GM23248 (cell line): ENCODE measurements around the gene TMEM270. TPM values are rescaled to one million over a fixed set of nuclear protein-coding genes. Genes with fewer than 3 reads are reported as not detected.
"Not testable (repeated sequence)": the region's sequence is repeated elsewhere in the genome, so short reads cannot be mapped to it uniquely, and the experiment has no call there.

Source experiments
- DNase-seq: peaks from one replicate; pipeline ENCODE4 v3.0.0-alpha.2; 2015
- H2AFZ ChIP-seq: fragments of 200-600 bp; sonication (generic); 2 replicates; pipeline ENCODE4 v1.6.1; 2016; ENCODE audit warnings: antibody characterized with exemption
- H3F3A ChIP-seq: fragments of 200-600 bp; sonication (generic); 2 replicates; pipeline ENCODE4 v1.6.1; 2016; ENCODE audit warnings: mild to moderate bottlenecking, antibody characterized with exemption, mixed run types; ENCODE audit not compliant: insufficient read depth
- H3K27ac ChIP-seq: fragments of 200-600 bp; sonication (generic); 2 replicates; pipeline ENCODE4 v1.5.1; 2016; ENCODE audit warnings: mild to moderate bottlenecking
- H3K27me3 ChIP-seq: fragments of 200-600 bp; sonication (generic); replicated peaks from 2 replicates; pipeline ENCODE4 v1.6.1; 2016; ENCODE audit warnings: mild to moderate bottlenecking; ENCODE audit not compliant: insufficient read depth
- H3K36me3 ChIP-seq: fragments of 200-600 bp; sonication (generic); 2 replicates; pipeline ENCODE4 v1.6.1; 2016; ENCODE audit warnings: low read depth, mild to moderate bottlenecking
- H3K4me1 ChIP-seq: fragments of 200-600 bp; sonication (generic); 2 replicates; pipeline ENCODE4 v1.6.1; 2016; ENCODE audit warnings: mild to moderate bottlenecking; ENCODE audit not compliant: insufficient read depth
- H3K4me2 ChIP-seq: fragments of 200-600 bp; sonication (generic); one replicate; pipeline ENCODE4 v1.6.1; 2016; ENCODE audit warnings: mild to moderate bottlenecking; ENCODE audit not compliant: unreplicated experiment
- H3K4me3 ChIP-seq: fragments of 200-600 bp; sonication (generic); 2 replicates; pipeline ENCODE4 v1.5.1; 2016; ENCODE audit warnings: mild to moderate bottlenecking
- H3K79me2 ChIP-seq: fragments of 200-600 bp; sonication (generic); 2 replicates; pipeline ENCODE4 v1.6.1; 2016; ENCODE audit warnings: mild to moderate bottlenecking; ENCODE audit not compliant: insufficient read depth
- H3K9ac ChIP-seq: fragments of 200-600 bp; sonication (generic); 2 replicates; pipeline ENCODE4 v1.6.1; 2016; ENCODE audit warnings: mild to moderate bottlenecking
- H3K9me2 ChIP-seq: fragments of 200-600 bp; sonication (generic); 2 replicates; pipeline ENCODE4 v1.6.1; 2016; ENCODE audit warnings: mixed run types, mild to moderate bottlenecking, moderate library complexity; ENCODE audit not compliant: insufficient read depth
- H3K9me3 ChIP-seq: fragments of 200-600 bp; sonication (generic); one replicate; pipeline ENCODE4 v1.6.1; 2017; ENCODE audit warnings: low read depth
- H4K20me1 ChIP-seq: fragments of 200-600 bp; sonication (generic); 2 replicates; pipeline ENCODE4 v1.6.0; 2016; ENCODE audit not compliant: insufficient read depth
- EZH2 ChIP-seq: fragments of 200-600 bp; sonication (generic); IDR thresholded peaks from 2 replicates; pipeline ENCODE4 v1.6.1; 2018; ENCODE audit warnings: antibody characterized with exemption, mild to moderate bottlenecking; ENCODE audit not compliant: insufficient read depth, poor library complexity, severe bottlenecking
- EZH2phosphoT487 ChIP-seq: fragments of 200-600 bp; sonication (generic); IDR thresholded peaks from 2 replicates; pipeline ENCODE4 v1.6.1; 2018; ENCODE audit warnings: antibody characterized with exemption, moderate library complexity, mild to moderate bottlenecking, low read depth; ENCODE audit not compliant: insufficient read depth
- WGBS, 2 experiments: methylation state at CpG; one replicate each; pipeline ENCODE4 v1.1.6; 2015 to 2017; ENCODE audit warnings: low lambda C conversion rate in 2 of 2, low coverage in 1 of 2; ENCODE audit errors: missing lambda C conversion rate in 2 of 2; 5-methylcytosine and 5-hydroxymethylcytosine counted together
- in situ Hi-C: fragments of 300-500 bp; cut with MboI; formaldehyde crosslinking; loops from 2 replicates; pipeline ENCODE4 v1.15.0; 2020
- polyA plus RNA-seq: library from polyadenylated mRNA; unstranded; fragments of >200 nt; fragmentation: Nextera tagmentation; extraction: Ambion mirVana; gene quantifications from 2 replicates; pipeline ENCODE4 v1.2.1, GENCODE V29; 2016
- total RNA-seq: library from RNA; depleted of rRNA; stranded (reverse); fragments of >200 nt; shearing (Covaris generic); gene quantifications from 2 replicates; pipeline ENCODE4 v1.2.3, GENCODE V29; 2014

TMEM270 gene
- total and polyA plus RNA-seq, 2 experiments from 2014 or later, result not detected

GRCh38 chr7:73820013-73820412, 40.9 kb upstream of the TMEM270 start:
- H3K27ac ChIP-seq, result no peak overlapping the region
- no peaks in the 10 kb centered on the region for H3K79me2 ChIP-seq
- no peaks in the 10 kb centered on the region for H4K20me1 ChIP-seq
- TF ChIP-seq EZH2phosphoT487, result no peak
- no peaks in the 10 kb centered on the region for H3K27me3 ChIP-seq
- no peaks in the 10 kb centered on the region for H3K9me3 ChIP-seq
- no peak for DNase-seq
- in situ Hi-C loops, result no loop called here
- WGBS, 2 experiments, result 94 to 98% methylated on average over 7 of the region's 7 CpGs
- no peak overlapping the region for H3K4me2 ChIP-seq
- no peaks in the 10 kb centered on the region for H3K9me2 ChIP-seq
- no peak overlapping the region for H3K4me3 ChIP-seq
- no peaks in the 10 kb centered on the region for H3K36me3 ChIP-seq
- H3F3A ChIP-seq, result 0 out of 2 replicates have a peak, but pooled peaks cover 8% of the 10 kb centered on the region
- no peak overlapping the region for H3K9ac ChIP-seq
- H3K4me1 ChIP-seq, result peaks cover 10% of the 10 kb centered on the region
- no peak overlapping the region for H2AFZ ChIP-seq

DNA sequence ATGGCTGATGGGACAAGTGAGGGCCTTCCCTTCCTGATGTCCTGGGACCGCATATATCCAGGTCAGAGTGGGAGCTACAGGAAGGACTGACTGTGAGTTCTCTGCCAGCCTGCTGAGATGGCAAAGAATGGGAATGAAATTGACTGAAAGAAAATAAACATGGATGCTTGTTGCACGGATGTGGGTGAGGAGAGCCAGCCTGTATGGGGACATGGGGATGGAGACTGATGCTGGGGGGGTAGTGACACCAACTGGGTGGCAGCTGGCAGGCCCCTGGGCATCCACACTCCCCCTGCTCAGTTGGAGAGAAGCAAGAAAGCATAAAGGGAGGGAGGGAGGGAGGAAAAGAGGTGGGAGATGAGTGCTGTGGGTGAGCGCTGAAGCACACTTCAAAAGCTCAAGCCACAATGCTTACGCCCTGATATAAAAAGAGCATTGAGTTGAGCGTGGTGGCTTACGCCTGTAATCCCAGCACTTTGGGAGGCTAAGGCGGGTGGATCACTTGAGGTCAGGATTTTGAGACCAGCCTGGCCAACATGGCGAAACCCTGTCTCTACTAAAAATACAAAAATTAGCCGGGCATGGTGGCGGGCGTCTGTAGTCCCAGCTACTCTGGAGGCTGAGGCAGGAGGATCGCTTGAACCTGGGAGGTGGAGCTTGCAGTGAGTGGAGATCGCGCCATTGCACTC, 39.2 kb upstream of the TMEM270 start:
- H3K36me3 ChIP-seq, H3K27me3 ChIP-seq, in situ Hi-C loops, H3K79me2 ChIP-seq, H3K4me3 ChIP-seq, H3K9me3 ChIP-seq, H2AFZ ChIP-seq, H3K9me2 ChIP-seq, H3F3A ChIP-seq, DNase-seq, H4K20me1 ChIP-seq: not testable (repeated sequence)
- Histone ChIP-seq H3K27ac (peak overlapping the region; percentile 76), H3K4me1 (peaks cover 10% of the 10 kb centered on the region), H3K4me2 (peak overlapping the region; percentile 30), H3K9ac (peak overlapping the region; percentile 64)
- 94 to 97% methylated on average over 12 to 14 of the region's 14 CpGs for WGBS, 2 experiments

DNA sequence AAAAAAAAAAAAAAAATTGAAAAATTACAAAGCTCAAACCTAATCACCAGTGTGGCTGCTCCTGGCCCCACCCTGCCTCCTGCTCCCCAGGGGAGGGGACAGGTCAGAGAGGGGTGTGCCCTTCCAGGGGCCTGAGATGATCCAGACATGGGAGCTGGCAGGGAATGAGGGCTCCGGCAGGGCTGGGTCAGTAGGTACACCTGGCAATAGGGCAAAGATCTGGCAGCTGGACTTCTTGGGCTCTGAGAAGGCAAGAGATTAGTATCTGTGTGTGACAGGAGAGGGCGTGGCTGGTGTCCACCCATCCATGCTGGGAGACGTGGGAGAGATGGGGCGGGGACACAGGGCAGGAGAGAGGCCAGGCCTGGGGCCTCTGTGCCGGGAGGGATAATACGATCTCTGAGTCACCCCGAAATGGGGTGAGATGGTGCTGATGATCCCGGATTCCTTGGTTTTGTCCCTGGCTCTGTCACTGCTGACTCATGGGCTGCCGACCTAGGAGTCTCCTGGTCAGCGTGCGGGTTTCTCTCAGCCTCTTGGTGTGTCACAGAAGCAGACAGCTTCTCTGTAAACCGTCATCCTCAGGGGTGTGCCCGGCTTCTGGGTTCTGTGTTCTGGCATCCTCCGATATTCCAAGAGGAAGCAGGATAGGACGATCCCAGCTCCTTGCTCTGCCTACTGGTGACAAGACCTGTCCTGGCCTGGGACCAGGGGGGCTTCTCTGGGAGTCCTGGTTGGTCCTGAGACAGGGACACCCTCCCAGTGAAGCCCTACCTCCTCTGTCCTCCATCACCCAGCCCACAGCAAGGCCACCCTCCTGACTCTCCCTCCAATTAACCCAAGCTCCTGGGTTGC, 38.4 kb upstream of the TMEM270 start:
- Histone ChIP-seq H3K9me3 (no peaks in the 10 kb centered on the region), H3K36me3 (no peaks in the 10 kb centered on the region), H3K27me3 (no peaks in the 10 kb centered on the region), H3K9me2 (no peaks in the 10 kb centered on the region), H3K27ac (peak overlapping the region; percentile 77), H3K4me3 (peak overlapping the region; percentile 20; the same call in 1 of the 2 replicates), H3K9ac (peak overlapping the region; percentile 68), H3K4me2 (peak overlapping the region; percentile 56), H3K4me1 (peaks cover 10% of the 10 kb centered on the region), H2AFZ (peak overlapping the region; percentile 59), H4K20me1 (no peaks in the 10 kb centered on the region), H3K79me2 (no peaks in the 10 kb centered on the region), H3F3A (0 out of 2 replicates have a peak, but pooled peaks cover 8% of the 10 kb centered on the region)
- peak; percentile 100 for DNase-seq
- in situ Hi-C loops, result no loop called here
- 1 to 3% methylated on average over 15 of the region's 15 CpGs for WGBS, 2 experiments
- TF ChIP-seq EZH2phosphoT487 (no peak), EZH2 (no peak)

DNA sequence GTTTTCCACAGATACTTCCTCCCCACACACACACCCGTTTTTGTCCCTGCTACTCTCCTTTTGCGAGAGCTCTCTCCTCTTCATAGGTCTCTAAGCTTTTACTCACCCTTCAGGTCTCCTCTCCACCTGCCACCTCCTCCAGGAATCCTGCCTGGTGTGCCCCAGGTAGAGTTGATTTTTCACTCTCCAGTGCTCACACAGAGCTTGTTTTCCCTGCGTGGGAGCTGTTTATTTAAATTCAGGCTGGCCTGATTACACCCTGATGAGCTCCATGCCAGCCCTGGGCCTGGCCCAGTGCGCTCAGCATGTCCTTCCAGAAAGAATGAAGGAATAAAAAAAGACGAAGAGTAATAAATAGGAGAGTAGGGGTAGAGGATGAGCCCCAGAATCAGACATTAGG, 37.7 kb upstream of the TMEM270 start:
- DNase-seq, result no peak
- Histone ChIP-seq H3K9me2 (no peaks in the 10 kb centered on the region), H3K9me3 (no peaks in the 10 kb centered on the region), H3K79me2 (no peaks in the 10 kb centered on the region), H4K20me1 (no peaks in the 10 kb centered on the region), H3K9ac (peak overlapping the region; percentile 68), H3K27me3 (no peaks in the 10 kb centered on the region), H2AFZ (peak overlapping the region; percentile 37), H3K27ac (peak overlapping the region; percentile 77), H3K4me2 (peak overlapping the region; percentile 56), H3K36me3 (no peaks in the 10 kb centered on the region), H3K4me3 (peak overlapping the region; percentile 20; the same call in 1 of the 2 replicates), H3K4me1 (peaks cover 10% of the 10 kb centered on the region), H3F3A (0 out of 2 replicates have a peak, but pooled peaks cover 8% of the 10 kb centered on the region)
- TF ChIP-seq EZH2 (no peak), EZH2phosphoT487 (no peak)
- 82 to 83% methylated on average over 5 of the region's 5 CpGs for WGBS, 2 experiments
- in situ Hi-C loops, result no loop called here
